Sigmoid colon (tissue), 4 donors: Measurements from ENCODE around the gene PTPRD.

Source experiments
- EP300 ChIP-seq, 4 donors: sonication (generic); formaldehyde crosslinking; IDR thresholded peaks; one replicate each; pipeline ENCODE4 v1.6.1; 2017; ENCODE audit warnings: antibody characterized with exemption in 4 of 4
- POLR2AphosphoS5 ChIP-seq, 4 donors: sonication (generic); formaldehyde crosslinking; IDR thresholded peaks; one replicate each; pipeline ENCODE4 v1.6.1; 2017; ENCODE audit warnings: antibody characterized with exemption in 4 of 4

GRCh38 chr9:9124616-9125015 lies 1488.2 kb downstream of the PTPRD start:
- TF ChIP-seq EP300 (IDR thresholded peaks at IDR 0.05) (no peak), POLR2AphosphoS5 (IDR thresholded peaks at IDR 0.05) (no peak)
